Measurements from ENCODE around the gene TRIP10. TPM values are rescaled to one million over a fixed set of nuclear protein-coding genes. Genes with fewer than 3 reads are reported as not detected.
A peak's percentile ranks its signal among the peaks of the same experiment; 100 is the strongest.

The TRIP10 gene
- total RNA-seq, 2 donors from 2014 or later: 37.0 to 74.2 TPM

GRCh38 chr19:6738787-6739389 lies 592 bp upstream of the TRIP10 start:
- Histone ChIP-seq H3K27me3 (replicated peaks; ENCODE audit: insufficient read depth) (no peaks in the 10 kb centered on the region), H3K4me1 (replicated peaks) (peaks cover 20% of the 10 kb centered on the region), H3K9me3 (no peaks in the 10 kb centered on the region), H3K36me3 (no peaks in the 10 kb centered on the region), H3K4me3 (peak overlapping the region; percentile 15 to 69), H3K27ac (peak overlapping the region; percentile 91 to 93)
- 5% methylated on average over 24 of the region's 24 CpGs for WGBS
- peak; percentile 41 for DNase-seq (ENCODE audit: low spot score)
- intact Hi-C loops (cut with DNase I): loop anchor here (5.0 to 10.0 kb wide), 2 partner anchors 123 to 204 kb away; partner anchors contain the start of gene TNFSF9
- TF ChIP-seq POLR2AphosphoS5 (IDR thresholded peaks at IDR 0.05) (peak; percentile 32), POLR2A (IDR thresholded peaks at IDR 0.05) (peak; percentile 9)
- TF ChIP-seq, protein P1, sequence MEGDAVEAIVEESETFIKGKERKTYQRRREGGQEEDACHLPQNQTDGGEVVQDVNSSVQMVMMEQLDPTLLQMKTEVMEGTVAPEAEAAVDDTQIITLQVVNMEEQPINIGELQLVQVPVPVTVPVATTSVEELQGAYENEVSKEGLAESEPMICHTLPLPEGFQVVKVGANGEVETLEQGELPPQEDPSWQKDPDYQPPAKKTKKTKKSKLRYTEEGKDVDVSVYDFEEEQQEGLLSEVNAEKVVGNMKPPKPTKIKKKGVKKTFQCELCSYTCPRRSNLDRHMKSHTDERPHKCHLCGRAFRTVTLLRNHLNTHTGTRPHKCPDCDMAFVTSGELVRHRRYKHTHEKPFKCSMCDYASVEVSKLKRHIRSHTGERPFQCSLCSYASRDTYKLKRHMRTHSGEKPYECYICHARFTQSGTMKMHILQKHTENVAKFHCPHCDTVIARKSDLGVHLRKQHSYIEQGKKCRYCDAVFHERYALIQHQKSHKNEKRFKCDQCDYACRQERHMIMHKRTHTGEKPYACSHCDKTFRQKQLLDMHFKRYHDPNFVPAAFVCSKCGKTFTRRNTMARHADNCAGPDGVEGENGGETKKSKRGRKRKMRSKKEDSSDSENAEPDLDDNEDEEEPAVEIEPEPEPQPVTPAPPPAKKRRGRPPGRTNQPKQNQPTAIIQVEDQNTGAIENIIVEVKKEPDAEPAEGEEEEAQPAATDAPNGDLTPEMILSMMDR (IDR thresholded peaks at IDR 0.05): no peak

DNA sequence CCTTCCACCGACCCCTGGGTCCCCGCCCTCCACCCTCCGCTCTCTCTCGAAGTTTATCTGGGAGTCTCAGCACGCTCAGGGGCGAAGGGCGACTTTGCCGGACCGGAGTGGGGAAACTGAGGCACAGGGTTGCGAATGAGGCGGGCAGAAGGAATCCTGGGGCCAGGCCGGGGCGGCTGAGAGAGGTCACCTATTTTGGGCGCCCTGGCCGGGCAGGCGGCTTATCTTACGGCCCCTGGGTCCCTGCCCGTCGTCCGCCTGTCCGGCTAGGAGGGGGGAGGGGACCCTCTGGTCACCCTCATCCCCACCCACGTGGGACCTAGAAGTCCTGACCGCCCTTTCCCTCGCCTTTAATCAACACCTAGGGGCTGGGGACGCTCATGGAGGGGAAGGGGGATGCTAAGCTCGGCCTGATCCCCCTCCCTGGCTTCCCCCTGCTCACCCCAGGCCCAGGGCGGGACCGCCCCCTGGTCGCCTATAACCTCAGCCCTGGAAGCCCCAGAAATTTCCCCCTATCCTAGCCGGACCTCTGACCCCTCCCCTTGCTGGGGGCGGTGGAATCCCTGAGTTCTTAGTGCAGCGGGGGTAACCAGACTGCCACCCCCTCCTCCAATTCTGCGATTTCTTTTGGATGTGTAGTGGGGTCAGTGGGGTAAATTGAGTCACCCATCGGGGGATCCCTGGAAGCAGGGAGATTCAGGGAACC lies 556 bp downstream of the TRIP10 start:
- under 1% methylated on average over 34 of the region's 34 CpGs for WGBS
- H3K27me3 ChIP-seq (replicated peaks; ENCODE audit: insufficient read depth): no peaks in the 10 kb centered on the region
- H3K27ac ChIP-seq: peak overlapping the region; percentile 91 to 93
- no peak for DNase-seq (ENCODE audit: low spot score)
- peaks cover 29% of the 10 kb centered on the region for H3K4me1 ChIP-seq (replicated peaks)
- intact Hi-C loops (cut with DNase I): loop anchor here (5.0 to 10.0 kb wide), 2 partner anchors 122 to 205 kb away; partner anchors contain the start of gene TNFSF9
- H3K36me3 ChIP-seq: no peaks in the 10 kb centered on the region
- peak overlapping the region; percentile 69 to 80 for H3K4me3 ChIP-seq
- H3K9me3 ChIP-seq: no peaks in the 10 kb centered on the region
- TF ChIP-seq, protein P1 (IDR thresholded peaks at IDR 0.05): no peak
- no peak for TF ChIP-seq POLR2A (IDR thresholded peaks at IDR 0.05)
- TF ChIP-seq POLR2AphosphoS5 (IDR thresholded peaks at IDR 0.05): no peak

DNA sequence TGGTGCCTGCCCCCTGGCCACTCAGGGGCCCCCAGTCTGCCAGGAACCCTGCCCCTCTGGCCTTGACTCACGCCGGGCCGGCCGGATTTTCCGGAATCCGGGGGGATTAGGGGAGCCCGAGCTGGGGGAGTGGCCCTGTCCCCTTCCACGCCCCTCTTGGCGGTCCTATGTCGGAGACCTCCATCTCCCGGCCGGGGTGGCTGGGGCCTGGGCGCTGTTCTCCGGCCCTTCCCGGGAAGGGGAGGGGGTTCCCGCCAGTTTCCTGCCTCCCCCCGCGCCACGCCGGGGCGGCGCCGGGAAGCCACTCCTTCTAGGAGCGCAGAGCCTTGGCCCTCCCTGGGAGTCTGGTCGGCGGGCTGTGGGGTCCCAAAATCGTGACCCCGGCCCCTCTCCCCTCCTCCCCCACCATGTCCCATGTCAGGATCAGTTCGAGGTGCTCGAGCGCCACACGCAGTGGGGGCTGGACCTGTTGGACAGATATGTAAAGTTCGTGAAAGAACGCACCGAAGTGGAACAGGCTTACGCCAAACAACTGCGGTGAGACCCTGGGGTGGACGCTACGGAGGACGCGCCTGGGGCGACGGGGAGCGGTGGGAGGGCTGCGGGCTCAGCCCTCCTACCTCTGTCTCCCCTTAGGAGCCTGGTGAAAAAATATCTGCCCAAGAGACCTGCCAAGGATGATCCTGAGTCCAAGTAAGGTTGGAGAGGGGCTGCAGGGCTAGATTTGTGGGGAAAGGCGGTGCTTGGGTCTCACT lies 1.3 kb downstream of the TRIP10 start:
- 2% methylated on average over 42 of the region's 46 CpGs for WGBS
- peak; percentile 83 for TF ChIP-seq POLR2AphosphoS5 (IDR thresholded peaks at IDR 0.05)
- TF ChIP-seq POLR2A (IDR thresholded peaks at IDR 0.05): peak; percentile 78
- TF ChIP-seq, protein P1 (IDR thresholded peaks at IDR 0.05): no peak
- intact Hi-C loops (cut with DNase I): no loop called here
- Histone ChIP-seq H3K27me3 (replicated peaks; ENCODE audit: insufficient read depth) (no peaks in the 10 kb centered on the region), H3K4me3 (peak overlapping the region; percentile 69 to 80), H3K36me3 (no peaks in the 10 kb centered on the region), H3K9me3 (no peaks in the 10 kb centered on the region), H3K27ac (peak overlapping the region; percentile 91 to 93), H3K4me1 (replicated peaks) (peaks cover 24% of the 10 kb centered on the region)
- peak; percentile 54 for DNase-seq (ENCODE audit: low spot score)

GRCh38 chr19:6743066-6743465 lies 3.6 kb downstream of the TRIP10 start:
- TF ChIP-seq POLR2AphosphoS5 (IDR thresholded peaks at IDR 0.05) (no peak), POLR2A (IDR thresholded peaks at IDR 0.05) (no peak)
- TF ChIP-seq, protein P1 (IDR thresholded peaks at IDR 0.05): no peak
- Histone ChIP-seq H3K36me3 (peaks cover 0 to 12% of the 10 kb centered on the region in 2 donors), H3K27me3 (replicated peaks; ENCODE audit: insufficient read depth) (no peaks in the 10 kb centered on the region), H3K4me3 (no peak overlapping the region), H3K4me1 (replicated peaks) (peaks cover 19% of the 10 kb centered on the region), H3K9me3 (no peaks in the 10 kb centered on the region), H3K27ac (peak overlapping the region in 1 of 2 donors; percentile 81)
- intact Hi-C loops (cut with DNase I): no loop called here
- WGBS: 83% methylated on average over 7 of the region's 7 CpGs
- no peak for DNase-seq (ENCODE audit: low spot score)
